Measurements from ENCODE around the gene GALNT1.

Gene GALNT1

DNA sequence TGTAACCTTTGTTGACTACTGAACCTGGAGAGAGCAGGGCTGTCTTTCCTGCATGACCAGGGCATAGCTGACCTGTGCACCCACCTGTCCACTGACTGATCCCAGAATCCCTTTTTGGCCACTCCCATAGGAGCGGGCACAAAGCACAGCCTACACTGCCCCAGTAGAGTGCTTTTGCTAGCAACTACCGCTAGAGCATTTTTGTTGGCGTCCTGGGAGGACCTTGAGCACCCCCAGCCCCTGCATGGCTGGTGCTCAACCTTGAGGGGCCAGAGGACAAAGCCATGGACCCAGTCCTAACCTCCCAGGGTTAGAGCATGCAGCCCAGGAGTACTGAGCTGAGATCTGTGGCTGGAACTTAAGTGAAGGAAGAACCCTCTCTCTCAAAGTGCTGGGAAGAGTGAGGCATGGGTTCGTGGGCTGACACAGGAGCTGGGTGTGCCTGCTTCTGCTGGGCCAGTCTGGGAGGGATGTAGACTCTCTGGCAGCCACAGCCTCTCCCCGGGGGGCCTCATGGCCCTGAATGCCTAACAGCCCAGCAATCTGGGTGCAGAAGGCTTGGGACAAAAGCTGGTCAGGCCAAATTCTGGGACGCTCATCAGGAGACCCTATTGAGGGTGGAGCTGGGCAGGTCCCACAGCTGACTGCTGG is 140.0 kb downstream of the GALNT1 start:
- FAIRE-seq: no peak

GRCh38 chr18:35728676-35729075 is 147.1 kb downstream of the GALNT1 start:
- no peak for FAIRE-seq

DNA sequence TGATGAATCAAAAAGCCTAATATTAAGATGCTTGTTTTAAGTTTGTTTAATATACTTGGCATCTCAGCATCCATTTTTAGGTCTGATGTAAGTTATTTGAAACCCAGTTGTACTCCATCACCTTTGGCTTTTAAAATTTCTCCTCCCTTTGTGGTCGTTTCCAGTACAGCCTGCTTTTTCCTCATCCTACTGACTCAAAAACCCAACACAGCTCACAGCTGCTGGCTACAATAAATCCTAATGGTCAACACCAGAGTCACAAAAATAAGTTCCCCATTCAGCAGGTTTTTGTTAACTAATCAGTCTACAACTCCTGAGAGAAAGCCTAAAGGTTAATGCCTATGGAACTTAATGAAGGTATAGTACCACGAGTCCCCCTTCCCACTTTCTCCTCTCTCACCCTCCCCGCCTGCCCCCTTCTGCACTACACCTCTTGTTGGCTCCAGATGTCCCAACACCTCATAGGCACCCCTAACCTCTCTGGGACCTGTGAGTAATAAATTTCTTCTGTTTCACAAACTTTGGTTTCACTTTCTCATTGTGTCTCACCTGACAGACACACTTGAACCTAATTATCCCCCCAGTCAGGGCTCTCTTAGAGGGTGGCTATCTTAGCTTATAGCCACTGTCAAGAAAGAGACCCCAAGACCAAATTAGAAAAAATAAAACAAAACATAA is 148.6 kb downstream of the GALNT1 start:
- FAIRE-seq: no peak

DNA sequence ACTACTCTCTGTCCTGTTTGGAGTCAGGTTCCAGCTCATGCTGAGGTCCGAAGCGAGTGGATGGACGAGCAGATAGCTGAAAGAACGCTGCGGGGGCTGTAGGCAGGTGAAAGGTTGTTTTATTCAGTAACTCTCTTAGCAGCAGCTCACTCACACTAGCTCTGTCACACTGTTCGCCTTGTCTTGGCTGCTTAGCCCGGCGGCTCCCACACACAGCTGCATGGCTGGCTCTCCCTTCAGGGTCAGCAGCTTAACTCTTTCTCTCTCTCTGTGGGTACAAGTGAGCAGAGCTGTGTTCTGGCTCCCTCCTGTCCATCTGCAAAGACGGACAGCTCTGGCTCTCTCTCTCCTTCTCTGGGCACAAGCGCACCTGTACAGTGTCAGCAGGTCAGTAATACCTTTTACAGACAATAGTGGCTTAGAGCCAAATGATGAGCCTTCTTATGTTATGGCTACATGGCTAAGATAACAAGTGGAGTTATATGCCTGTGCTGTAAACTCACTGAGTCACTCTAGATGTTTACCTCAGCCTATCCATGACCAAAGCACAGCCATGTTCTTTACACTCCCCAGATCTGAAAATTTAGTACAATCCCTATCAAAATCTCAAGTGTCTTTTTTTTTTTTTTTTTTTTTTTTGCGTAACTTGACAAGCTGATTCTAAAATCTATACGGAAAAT is 149.3 kb downstream of the GALNT1 start:
- no peak for FAIRE-seq

DNA sequence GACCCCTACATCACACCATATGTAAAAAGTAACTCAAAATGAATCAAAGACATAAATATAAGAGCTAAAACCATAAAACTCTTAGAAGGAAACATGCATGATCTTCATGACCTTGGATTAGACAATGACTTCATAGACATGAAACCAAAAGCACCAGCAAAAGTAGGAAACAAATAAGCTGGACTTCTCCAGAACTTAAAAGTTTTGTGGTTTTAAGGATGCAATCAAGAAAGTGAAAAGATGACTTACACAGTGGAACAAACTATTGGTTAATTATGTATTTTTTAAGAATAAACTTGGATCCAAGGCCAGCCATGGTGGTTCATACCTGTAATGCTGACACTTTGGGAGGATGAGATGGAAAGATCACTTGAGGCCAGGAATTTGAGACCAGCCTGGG is 150.2 kb downstream of the GALNT1 start:
- no peak for FAIRE-seq

GRCh38 chr18:35732162-35732561 is 150.6 kb downstream of the GALNT1 start:
- FAIRE-seq: no peak

DNA sequence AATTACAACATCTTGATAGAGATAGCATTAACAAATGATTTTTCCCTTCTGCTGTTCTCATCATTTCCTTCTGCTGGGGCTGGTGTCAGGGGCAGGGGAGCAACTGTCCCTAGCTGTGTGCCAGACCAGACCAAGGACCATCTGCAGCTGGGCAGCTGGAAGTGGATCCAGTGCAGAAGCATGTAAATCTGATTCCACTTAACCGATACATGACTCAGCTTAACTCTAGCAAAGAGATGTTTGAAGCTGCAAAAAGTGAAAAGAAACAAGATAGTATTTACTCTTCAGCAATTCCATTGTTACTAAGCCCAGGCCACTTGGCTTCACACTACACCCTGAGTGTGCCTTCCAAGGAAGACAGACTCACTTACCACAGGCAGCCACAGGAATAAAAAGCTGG is 151.1 kb downstream of the GALNT1 start:
- FAIRE-seq: no peak

DNA sequence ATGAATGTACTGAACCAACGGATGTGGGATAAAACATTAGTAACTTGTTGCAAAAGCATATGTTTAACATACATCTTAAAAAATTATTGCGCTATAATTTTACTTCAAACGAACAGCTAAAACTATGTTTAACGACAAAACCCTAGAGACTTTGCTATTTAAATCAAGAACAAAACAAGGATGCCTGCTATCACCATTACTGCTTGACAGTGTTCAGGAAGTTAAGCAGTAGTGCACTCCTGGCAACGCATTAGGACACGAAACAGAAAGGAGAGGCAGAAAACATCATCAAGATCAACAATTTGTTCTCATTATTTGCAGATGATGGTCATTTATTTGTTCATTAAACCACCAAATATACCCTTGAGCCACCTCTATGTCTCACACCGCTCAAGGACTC is 151.9 kb downstream of the GALNT1 start:
- no peak for FAIRE-seq

DNA sequence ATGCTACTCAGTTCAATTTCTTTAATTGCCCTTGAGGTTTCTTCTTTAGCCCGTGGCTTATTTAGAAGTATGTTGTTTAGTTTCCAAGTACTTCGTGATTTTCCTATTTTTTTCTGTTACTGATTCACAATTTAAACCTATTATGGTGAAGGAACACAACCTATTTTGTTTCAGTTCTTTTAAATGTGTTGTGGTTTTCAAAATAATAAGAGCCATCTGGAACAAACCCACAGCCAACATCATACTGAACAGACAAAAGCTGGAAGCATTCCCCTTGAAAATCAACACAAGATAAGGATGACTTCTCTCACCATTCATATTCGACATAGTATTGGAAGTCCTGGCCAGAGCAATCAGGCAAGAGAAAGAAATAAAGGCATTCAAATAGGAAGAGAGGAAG is 155.2 kb downstream of the GALNT1 start:
- no peak for FAIRE-seq

DNA sequence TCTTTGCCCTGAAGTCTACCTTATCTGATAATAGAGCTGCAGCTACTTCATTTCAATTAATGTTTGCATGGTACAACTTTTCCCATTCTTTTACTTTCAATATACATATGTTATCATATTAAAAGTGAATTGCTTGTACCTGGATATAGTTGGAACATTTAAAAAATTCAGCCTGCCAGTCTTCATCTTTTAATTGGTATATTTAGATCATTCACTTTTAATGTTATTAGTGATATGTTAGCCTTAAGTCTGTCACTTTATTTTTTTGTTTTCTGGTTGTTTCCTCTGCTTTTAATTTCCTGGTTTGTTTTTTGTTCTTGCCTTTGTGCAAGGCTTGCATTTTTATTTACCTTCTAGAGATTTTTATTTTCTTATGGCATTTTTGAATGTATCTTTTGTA is 158.2 kb downstream of the GALNT1 start:
- no peak for FAIRE-seq

DNA sequence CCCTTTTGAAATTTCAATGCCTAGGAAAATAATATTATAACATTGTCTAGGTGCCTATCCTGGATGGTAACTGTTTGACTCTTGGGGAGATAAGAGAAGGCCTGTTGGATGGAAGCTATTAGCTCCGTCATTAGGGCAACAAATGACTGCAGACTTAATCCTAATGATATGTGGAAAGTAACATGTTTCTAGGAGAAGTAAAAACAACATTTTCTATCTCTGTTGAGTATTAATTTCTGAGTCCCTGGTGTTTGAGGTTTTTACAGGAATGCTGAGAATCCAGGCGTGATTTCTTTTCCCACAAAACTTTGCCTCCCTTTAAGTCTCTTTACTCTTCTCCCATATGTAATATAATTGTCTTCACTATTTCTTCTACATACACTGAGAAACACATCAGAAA is 159.1 kb downstream of the GALNT1 start:
- no peak for FAIRE-seq

DNA sequence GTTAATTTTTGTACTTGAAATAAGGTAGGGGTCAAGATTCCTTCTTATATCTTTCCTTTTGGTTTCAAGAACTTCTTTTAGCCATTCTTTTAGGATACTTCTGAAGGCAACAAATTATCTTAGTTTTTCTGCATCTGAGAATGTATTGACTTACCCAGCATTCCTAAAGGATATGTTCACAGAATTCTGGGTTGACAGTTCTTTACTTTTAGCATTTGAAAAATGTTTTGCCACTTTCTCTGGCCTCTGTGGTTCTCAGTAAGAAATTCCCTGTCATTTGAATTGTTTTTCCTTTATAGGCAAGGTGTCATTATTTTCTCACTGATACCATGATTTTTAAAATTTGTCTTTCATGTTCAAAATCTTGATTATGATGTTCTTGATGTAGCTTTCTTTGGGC is 162.4 kb downstream of the GALNT1 start:
- FAIRE-seq: no peak

DNA sequence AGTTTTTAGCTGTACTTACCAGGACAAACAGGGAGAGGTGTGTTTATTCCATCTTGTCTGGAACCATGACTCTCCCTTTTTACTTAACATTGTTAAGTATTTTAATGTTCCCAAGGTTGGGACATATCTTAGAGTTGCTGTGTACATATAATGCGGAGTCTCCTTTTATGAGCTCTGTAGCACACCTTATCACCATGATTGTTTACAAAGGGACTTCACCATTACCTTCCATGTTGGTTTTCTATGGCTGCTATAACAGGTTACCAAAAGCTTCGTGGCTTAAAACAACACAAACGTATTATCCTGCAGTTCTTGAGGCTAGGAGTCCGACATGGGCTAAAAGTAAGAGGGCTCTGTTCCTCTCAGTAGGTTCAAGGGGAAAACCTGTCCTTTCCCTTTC is 164.3 kb downstream of the GALNT1 start:
- FAIRE-seq: no peak

- FAIRE-seq: no peak
Measured at GRCh38 chr18:35746826-35747339, 165.3 kb downstream of the GALNT1 start.

DNA sequence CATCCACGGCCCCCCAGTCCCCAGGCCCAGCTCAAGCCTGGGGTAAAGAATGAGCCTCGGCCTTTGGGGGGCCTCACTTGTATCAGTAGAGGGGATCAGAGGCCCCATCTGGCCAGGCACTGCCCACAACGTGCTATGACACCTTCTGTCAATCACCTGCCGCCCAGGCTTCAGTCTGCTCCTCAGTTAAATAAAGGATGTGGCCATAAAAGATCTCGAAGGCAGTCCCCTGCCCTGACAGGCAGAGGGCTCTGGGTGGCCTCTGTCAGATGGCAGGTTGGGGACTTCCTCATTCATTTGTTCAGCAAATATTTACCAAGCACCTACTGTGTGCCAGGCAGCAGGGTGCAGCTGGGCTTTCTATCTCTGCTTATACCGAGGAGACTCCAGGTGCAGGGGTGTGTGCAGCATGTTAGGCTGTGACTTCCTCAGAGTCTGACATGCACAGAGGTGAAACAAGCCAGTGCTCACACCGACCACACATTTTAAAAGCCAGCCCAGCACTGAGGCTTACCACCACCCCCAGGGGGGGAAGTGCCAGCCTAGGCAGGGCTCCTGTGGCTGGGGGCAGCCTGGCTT is 166.4 kb downstream of the GALNT1 start:
- FAIRE-seq: no peak

GRCh38 chr18:35749701-35750100 is 168.2 kb downstream of the GALNT1 start:
- no peak for FAIRE-seq

GRCh38 chr18:35750929-35751328 is 169.4 kb downstream of the GALNT1 start:
- FAIRE-seq: no peak

GRCh38 chr18:35753306-35753910 is 171.9 kb downstream of the GALNT1 start:
- FAIRE-seq: no peak

DNA sequence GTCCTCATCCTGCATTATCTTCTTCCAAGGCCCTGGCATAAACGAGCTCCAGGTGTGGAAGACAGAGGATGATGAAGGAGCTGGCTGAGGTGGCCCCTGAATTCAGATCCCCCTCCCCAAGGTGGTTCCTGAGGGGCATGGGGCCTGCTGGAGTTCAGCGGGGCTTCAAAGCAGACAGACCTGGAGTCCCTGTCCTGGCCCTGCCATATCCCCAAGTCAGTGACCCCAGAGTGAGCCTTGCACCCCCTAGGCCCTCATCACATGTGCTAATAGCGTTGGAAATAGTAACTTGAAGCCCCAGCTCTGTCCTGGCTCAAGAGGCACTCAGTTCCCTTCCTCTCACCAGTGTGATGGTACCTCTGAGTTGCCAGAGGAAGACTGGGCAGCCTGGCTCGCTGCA is 172.9 kb downstream of the GALNT1 start:
- no peak for FAIRE-seq

DNA sequence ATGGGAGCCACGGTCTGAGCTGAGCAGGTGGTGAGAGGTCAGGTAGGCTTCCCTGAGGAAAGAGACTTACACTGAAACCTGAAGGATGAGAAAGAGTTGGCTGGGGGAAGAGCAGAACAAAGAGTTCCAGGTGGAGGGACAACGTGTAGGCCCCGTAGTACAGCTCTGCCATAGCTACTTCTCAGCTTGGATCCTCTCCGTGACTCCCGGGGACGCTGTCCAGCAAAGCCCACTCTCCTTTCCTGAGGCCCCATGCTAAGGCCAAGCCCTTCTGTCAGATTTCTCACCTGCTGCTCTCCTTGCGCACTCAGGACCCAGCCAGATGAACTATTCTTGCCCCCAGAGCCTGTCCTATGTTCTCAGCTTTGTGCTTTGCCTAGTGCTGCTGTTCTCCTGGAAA is 173.8 kb downstream of the GALNT1 start:
- FAIRE-seq: no peak

DNA sequence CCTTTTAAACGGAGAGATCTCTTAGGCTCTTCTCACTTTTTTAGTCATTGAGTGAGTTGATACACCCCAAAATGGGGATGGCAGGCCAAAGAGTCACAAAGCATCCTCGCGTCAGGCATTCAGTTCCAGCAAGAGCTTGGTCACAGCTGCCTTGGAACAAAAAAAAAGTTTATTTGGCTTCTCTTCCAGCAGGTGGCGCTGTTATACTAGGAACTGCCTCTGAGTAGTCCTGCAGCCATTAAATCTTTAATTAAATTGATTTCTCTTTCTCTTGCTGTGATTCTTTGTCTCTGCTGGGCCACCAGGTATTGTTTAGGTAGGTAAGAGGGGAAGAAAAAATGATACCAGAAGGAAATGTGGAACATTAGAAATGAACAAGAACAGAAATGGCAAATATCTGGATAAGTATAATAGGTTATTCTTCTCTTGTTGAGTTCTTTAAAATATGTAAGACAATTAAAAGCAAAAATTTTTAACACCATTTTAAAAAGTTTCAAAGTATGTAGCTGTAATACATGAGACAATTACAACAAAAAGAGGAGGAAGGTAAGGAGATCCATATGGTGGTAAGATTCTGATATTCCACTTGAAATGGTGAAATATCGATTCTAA is 175.1 kb downstream of the GALNT1 start:
- no peak for FAIRE-seq
